ENCODE data around the gene TAF12.

DNA sequence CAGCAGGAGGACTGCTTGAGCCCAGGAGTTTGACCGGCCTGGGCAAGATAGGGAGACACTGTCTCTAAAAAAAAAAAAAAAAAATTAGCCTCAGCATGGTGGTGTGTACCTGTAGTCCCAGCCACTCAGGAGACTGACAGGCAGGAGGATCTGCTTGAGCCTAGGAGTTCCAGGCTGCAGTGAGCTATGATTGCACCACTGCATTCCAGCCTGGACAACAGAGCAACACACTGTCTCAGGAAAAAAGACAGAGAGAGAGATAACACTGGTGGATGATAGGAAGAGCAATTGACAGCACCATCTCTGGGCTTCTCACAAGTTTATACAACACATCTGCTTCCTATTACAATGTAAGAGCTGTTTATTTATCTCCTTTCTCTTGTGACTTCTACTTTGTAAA is 3.2 kb upstream of the TAF12 start:
- TF ChIP-seq, protein P1, sequence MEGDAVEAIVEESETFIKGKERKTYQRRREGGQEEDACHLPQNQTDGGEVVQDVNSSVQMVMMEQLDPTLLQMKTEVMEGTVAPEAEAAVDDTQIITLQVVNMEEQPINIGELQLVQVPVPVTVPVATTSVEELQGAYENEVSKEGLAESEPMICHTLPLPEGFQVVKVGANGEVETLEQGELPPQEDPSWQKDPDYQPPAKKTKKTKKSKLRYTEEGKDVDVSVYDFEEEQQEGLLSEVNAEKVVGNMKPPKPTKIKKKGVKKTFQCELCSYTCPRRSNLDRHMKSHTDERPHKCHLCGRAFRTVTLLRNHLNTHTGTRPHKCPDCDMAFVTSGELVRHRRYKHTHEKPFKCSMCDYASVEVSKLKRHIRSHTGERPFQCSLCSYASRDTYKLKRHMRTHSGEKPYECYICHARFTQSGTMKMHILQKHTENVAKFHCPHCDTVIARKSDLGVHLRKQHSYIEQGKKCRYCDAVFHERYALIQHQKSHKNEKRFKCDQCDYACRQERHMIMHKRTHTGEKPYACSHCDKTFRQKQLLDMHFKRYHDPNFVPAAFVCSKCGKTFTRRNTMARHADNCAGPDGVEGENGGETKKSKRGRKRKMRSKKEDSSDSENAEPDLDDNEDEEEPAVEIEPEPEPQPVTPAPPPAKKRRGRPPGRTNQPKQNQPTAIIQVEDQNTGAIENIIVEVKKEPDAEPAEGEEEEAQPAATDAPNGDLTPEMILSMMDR (IDR thresholded peaks at IDR 0.05) = no peak
- TF ChIP-seq EZH2 (IDR thresholded peaks at IDR 0.05) = no peak
